Fibroblast of skin of right biceps (primary cell): Measurements from ENCODE around the gene MAGEF1.

Source experiments
- DNase-seq: peaks from one replicate; pipeline ENCODE4 v3.0.0-alpha.2; 2013

The MAGEF1 gene, protein sequence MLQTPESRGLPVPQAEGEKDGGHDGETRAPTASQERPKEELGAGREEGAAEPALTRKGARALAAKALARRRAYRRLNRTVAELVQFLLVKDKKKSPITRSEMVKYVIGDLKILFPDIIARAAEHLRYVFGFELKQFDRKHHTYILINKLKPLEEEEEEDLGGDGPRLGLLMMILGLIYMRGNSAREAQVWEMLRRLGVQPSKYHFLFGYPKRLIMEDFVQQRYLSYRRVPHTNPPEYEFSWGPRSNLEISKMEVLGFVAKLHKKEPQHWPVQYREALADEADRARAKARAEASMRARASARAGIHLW

DNA sequence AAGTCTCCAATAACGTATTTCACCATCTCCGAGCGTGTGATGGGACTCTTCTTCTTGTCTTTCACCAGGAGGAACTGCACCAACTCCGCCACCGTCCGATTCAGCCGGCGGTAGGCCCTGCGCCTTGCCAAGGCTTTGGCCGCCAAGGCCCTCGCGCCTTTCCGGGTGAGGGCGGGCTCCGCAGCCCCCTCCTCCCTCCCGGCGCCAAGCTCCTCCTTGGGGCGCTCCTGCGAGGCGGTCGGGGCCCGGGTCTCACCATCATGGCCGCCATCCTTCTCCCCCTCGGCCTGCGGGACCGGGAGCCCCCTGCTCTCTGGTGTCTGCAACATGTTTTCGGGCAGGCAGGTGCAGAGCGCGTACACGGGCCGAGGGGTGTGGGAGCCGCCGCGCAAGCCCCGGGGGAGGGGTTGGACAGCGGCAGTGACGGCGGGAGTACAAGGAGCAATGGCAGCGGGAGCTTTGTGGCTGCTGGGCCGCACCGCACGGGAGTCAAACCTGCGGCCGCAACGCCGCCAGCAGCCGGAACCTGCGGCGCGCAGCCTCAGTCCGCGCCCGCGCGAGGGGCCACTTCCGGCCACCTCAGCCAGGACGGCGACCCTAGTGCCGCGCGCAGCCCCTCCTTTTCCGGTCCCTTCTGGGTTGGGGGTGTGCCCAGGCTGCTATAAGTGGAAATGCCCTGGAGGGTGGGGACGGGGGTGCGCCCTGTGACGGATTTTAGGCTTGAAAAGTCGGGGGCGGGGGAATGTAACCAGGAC is at the start of gene MAGEF1:
MAGEF1 (minus strand) TSS at position 572 of the 755 bp plus-strand sequence; CDS start at position 329, 243 bp downstream.
- peak; percentile 87 for DNase-seq

DNA sequence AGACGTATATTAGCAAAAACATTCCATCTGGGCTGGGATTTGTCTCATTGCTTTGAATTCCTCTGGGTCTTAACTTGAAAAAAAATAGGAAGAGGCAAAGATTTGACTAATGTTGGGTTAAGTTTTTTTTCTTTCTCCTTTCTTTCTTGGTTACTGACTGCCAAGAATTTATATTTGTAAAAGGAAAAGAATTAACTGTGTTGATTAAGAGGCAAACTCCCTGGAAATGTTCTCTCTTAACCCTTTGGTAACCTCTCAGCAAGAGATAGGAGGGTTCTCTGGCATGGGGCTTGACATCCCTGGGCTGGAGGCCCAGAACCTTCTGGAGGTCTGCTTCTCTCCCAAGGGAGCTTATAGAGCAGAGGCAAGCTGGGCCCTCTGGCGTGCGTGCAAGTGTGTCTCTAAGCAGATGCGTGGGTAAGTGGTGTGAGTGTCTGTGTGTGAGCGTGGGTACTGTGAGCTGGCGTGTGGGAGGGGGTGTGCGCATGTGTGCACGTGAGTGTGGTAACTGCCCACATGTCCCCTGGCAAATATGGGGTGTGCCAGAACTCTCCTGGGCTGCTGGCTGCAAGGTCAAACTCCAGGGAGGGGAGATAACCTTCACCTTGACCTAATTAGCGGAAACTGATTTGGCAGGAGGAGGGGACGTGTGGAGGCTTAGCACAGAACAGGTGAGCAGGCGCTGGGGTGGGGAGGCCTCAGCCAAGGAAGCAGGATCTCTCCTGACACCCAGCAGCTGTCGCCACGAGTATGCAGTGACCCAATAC is 49.4 kb upstream of the MAGEF1 start:
- peak; percentile 95 for DNase-seq

DNA sequence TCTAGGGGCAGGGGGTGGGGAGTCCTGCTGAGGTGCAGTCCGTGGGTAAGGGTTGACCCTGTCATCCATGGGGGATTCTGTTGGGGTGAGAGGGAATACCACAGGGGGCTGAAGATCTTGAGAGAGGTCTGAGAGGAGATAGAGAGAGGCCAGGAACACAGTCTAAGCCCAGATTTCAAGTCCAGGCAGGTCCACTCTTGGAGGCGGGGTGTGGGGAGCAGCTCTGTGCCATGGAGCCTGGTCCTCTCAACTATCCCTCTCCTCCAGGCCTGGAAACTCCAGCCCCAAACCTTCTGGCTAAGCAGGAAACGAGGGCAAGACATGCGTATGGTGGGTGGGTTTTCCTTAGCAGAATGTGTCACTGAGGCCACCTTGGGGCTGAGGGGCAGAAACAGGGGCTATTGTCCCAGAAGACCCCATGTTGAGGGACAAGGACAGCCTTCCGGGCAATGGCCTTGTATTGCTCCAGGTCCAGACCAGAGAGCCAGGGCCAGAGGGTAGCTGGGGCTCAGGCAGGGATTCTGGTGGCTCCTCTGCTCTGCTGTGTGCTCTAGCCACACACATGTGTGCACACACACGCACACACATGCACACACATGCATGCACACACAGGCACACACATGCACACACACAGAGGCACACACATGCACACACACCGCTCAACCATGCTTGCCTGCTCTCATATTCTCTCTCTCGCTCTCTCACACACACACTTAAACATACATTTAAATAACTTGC is 48.6 kb upstream of the MAGEF1 start:
- DNase-seq, result no peak

DNA sequence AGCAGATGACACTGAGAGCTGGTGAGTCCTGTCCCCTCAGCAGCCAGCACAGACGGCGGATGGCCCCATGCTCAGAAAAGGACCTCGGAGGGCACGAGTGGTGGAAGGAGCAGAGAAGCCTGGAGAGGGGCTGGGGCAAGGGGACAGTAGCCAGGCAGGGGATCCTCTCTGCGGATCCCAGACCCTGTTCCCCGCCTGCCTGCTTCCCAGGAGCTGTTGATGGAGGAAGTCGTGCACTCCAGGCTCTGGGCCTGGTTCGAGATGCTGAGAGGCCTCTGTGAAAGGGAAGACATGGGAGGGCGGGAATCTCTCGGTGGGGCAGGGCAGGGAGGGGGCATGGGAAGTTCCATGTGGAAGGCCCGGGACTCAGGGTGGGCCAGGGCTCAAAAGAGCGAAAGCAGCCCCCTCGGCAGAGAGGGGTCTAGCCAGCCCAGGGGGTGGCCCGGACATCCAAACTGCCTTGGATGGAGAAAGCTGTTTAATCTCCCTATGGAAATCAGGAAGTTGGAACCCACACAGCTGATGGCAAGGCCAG is 47.9 kb upstream of the MAGEF1 start:
- no peak for DNase-seq

DNA sequence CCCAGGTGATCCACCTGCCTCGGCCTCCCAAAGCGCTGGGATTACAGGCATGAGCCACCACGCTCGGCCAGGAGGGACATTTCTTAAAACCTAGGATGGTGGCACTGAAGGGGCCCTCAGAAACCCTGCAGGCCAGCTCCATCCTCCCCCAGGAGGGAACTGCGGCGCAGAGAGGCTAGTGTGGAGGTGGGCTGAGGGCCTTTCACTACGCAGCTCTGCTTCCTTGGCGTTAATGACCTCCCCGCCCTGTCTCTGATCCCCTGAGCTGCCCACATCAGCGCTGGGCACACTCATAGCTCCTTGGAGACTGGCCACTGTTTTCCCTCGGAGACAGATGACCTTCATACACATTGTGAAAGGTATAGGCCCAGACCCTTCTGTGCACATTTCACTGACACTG is 46.2 kb upstream of the MAGEF1 start:
- DNase-seq, result no peak

DNA sequence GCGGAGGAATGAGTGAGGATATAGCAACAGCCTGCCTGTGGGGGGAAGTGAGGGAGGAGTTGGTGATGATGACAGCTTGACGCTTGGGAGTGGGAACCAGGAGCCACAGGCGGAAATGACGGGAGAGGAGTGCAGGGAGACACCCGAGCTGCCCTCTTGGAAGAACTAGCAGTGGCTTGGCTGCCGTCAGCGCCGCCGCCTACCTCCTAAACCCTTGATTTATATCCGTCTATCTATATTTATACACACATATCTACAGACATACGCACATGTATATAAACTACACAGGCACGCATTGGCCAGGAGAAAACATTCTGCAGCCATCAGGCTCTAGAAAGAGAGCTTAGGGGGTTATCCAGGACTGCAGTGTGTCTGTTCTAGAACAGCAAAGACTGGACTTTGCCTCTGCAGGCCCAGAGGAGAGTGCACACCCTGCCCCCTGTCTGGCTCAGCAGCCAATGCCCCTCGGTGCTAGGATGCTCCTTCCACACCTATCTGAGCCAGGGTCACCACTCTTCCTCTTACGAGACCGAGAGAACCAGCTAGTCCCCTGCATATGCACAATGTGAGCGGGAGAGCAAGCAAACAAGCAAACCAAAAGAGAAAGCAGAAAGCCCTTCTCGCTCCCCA is 45.3 kb upstream of the MAGEF1 start:
- DNase-seq, result peak; percentile 97

DNA sequence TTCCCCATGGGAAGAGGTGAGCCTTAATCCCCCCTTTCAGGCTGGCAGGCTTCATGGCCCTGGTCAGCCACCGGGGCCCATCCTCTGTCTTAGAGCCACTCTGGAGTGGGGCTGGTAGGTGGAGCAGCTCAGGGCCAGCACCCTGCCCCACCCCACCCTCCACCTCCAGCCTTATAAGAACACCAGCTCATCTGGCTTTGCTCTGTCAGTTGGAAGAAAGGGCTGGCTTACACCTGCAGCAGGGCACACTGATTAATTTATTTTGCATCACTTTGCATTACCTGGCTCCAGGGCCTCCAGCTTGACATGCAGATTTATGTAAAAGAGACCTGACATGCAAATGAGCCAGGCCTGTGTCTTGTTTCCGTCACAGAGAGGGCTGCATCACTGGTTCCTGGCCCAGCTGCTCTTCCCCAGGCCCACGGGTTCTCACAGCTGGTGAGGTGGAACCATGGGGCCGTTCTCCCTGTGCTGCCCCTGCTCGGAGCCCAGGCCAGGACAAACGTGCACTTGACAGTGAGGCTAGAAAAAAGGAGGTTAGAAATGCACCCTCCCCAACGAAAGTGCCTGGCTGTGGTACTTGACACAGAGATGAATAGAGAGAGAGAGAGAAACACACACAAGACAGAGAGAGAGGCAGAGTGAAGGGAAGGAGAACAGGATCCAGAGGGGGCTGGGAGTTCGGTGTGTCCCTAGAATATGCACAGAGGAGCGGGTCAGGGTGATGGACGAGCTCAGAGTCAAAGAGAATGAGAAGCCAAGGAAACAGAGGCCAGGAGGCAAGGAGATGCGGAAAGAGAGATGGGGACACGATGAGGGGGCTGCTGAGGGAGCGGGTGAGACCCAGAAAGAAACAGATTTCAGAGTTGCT is 44.5 kb upstream of the MAGEF1 start:
- DNase-seq, result no peak

DNA sequence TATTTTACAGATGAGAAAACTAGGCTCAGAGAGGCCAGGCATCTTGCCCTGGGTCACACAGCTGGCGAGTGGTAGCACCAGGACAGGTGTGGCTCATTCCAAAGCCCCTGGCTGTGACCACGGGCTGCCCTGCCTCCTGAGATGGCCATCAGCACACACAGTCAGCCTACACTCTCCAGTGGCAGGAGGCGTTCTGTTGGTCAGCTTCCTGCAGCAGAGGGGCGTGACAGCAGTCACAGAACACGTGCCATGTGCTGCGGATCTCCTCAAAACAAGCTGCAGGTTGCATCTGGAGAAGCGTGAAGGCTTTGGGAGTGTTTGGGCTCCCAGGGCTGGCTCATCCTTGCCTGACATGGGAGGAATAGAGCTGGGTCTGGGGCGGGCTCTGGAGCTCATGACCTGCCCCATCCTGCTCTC is 43.5 kb upstream of the MAGEF1 start:
- DNase-seq, result no peak

DNA sequence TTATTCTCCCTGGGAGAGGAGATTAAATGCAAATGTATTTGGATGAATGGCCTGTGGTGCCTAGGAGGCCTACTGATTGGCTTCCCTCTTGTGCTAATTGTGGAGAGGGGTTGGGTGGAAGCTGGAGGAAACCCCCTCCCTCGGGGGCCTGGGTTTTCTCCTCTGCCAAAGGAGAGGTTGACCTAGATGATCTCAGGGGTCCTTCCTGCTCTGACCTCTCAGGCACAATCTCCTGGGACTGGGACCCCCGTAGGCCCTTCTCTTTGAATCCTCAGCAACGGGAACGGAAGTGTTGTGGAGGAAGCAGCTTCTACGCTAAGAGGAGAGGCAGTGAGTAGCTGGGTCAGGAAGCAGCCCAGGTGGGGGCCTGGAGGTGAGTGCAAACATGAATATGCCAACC is 40.5 kb upstream of the MAGEF1 start:
- no peak for DNase-seq

DNA sequence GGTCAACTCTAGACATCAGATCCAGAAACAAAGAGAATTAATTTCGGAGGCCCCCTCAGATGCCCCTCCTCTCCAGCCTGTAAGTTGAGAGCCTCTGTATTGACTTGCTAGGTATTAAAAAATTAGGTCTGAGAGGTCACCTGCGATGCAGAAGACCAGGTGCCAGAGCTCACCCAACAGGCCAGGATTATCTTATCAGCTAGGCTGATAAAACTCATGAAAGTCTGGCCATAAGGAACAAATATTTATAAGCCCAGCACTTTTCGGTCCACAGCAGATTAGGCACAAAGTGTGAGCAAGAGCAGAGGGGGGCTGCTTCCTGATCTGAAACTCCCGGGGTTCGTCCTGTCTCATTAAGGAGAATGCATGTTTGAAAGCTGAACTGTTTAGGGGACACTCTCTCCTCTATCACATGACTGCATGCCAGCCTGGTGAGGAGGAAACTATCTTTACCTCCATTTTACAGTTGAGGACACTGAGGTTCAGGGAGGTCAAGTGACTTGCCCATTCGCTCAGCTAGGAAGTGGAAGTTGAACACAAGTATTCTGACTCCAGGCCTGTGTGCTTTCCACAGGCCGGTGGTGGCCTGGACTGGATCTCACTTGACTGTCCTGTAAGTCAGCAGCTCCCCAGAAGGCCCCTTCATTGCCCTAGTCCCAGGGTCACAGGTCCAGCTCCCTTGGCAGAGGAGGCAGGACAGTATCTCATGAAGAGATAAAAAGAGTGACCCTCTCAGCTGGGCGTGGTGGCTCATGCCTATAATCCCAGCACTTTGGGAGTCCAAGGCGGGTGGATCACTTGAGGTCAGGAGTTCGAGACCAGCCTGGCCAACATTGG is 39.6 kb upstream of the MAGEF1 start:
- no peak for DNase-seq

DNA sequence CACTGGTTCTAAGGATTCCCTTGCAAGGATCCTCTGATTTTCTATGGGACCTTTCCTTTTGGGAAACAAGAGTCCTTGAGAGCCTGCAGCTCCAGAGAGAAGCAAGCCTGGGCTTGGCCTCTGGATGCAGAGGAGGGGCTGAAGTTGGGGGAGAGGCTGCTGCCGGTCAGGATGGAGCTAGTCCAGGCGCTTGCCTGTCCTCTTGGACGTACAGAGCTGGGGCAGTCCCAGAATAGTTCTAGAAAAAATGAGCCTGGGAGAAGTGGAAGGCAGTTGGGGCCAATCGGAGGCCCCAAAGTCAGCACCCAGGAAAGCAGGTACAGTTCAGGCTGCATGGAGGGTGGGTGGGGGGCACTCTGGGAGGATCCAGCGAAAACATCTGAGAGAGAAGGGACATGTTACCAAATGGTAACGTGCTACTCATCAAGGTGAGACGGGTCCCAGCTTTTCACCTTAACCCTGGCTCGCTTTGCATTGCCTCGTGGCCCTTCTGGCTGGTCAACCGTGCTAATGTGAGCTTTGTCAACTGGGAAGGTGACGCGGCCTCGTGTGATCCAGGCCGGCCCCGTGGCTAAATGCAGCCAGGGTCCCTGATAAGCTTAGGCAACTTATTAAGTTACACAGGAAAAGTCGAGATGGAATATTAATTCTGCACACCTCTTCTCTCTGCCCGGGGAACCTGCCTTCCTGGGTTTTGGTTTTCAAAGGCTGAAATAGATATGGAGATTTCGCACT is 38.7 kb upstream of the MAGEF1 start:
- no peak for DNase-seq

DNA sequence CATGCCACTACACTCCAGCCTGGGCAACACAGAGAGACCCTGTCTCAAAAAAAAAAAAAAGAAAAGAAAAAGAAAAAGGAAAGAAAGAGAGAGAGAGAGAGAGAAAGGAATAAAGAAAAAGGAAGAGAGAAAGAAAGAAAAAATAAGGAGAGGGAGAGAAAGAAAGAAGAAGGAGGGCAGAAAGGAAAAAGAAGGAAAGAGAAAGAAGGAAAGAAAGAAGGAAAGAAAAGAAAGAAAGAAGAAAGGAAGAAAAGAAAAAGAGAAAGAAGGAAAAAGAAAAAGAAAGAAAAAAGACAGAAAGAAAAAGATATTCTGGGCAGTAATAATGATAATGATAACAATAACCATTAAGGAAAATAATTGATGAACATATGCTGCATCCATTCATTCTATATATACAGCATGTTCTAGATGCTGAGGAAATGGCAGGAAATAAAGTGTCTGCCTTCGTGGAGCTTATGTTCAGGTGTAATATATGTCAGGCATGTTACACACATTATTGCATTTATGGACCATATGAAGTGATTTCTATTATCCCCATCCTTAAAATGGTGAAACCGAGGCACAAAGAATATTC is 37.4 kb upstream of the MAGEF1 start:
- no peak for DNase-seq

DNA sequence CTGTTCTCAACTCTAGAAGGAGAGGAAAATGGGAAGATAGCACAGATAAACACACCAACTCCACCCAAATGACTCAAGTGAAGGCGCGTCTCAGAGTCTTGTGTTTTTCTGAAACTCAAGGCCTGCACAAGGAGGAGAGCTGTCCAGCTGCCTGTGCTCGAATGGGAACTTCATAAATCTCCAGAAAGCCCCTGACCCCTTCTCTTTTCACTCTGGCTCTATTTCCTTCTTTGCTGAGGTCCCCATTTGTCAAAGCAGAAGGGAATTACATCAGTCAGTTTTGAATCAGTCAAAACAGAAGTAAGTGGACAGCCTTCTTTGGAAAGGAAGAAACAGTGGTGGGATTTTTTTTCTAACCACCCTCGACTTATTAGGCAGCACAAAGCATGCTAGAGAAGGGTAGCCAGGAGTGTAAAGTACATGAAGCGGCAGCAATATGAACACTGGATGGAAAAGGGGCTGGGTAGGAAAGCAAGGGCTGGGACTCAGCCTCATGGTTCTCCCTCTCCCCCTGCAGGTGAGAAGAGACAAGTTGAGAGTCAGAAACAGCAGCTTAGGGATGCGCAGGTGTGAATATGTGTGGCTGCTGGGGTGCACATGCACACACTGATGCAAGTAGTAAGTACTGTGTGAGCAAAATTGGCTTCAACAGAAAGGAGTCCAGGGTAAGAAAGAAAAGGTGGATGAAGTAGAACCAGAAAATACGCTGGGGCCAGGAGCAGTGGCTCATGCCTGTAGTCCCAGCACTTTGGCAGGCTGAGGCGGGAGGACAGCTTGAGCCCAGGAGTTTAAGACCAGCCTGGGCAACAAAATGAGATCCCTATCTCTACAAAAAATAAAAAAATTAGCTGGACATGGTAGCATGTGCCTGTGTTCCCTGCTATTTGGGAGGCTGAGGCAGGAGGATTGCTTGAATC is 36.6 kb upstream of the MAGEF1 start:
- peak; percentile 35 for DNase-seq

DNA sequence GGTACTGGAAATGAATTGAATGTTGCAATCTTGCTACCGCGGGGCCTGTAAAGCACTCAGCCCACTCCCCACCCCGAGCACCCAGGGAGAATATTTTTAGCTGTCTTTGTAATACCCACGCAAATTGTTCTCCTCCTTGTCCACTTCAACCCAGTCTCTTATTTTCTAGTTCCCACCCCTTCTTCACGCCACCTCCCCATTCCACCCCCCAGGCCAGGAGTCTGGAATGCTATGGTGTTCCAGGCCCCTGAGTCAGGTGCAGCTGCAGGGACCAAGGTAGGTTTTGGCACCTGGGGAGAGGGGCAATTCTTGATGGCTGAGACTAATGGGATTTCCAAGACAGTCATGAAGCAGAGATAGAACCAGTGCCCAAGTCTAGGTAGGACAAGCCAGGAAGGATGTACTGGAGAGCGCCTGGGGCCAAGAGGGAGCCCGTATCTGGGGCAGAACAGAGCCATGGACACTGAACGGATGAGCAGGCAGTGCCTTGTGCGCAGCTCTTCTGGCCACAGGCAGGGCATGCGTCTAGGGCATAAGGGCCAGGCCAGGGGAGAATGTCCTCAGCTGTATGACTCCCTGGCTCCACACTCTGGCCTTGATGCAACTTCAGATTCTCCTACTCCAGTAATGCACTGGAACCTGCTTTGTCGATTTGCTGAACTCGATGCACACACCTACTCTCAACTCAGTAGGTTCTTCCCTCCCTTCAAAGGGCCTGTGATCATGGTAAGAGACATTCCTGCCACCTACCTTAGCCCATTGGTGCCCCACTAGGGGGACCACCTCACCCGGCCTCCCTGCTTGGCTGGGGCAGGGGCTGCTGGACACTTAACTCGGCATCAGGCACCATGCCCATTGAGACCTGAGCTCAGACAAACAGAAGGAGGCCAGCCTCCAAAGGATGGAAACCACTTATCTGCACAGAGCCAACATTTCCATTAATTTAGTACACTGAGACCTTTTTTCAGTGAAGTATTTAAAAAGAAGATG is 34.6 kb upstream of the MAGEF1 start:
- no peak for DNase-seq

DNA sequence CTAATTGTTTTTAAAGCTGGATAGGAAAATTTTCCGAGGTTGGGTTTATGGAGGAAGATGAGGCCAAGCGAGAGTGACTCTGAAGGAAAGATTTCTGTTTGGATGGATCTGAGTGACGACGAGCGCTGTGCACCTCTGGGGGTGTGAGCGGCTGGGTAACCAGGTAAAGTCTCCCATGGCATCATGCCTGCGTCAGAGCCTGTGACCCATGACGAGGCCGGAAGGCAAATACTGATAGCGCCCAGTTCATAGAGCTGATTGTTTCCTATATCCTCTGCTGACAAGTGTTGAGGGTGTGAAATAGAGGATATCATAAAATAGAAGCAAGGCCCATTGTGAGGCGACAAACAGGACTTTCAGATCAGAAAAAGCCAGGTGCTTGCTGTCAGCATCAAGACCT is 33.7 kb upstream of the MAGEF1 start:
- DNase-seq, result no peak

DNA sequence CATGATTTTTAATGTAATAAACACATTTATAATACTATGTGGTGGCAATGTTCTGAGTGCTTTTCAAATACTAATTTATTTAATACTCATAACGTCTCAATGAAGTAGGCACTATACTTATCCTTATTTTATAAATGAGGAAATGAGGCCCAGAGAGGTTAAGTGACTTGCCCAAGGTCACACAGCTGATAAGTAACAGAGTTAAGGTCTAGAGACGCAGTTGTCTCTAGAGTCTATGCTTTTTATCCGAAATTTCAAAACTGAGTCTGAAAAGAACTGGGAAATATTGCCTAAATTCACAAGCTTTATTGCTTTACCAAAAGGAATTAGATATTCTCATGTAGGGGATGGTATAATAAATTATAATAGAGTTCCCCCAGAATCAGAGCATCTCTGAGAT is 31.4 kb upstream of the MAGEF1 start:
- no peak for DNase-seq

DNA sequence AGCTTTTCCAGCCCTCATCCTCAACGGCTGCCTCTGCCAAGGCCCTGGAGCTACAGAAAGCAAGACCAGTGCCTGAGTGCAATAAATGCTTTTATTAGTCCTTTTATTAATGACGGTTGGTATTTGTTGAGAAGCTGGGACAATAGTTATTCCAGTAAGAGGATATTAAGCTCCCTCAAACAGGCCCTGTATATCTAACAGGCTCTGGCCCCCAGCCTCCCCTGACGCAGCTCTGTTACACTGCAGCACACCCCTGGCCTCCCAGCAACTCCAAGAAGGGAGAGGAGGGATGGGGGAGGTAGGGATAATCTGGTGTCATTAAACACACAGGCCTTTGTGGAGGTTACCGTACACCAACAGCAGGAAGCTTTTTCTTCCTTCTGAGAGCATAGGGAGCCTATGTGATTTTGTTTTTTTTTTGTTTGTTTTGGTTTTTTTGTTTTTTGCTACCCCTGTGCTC is 30.8 kb upstream of the MAGEF1 start:
- DNase-seq, result no peak
